ENCODE results near the gene GDA.
A peak's percentile ranks its signal among the peaks of the same experiment; 100 is the strongest.

GDA gene

DNA sequence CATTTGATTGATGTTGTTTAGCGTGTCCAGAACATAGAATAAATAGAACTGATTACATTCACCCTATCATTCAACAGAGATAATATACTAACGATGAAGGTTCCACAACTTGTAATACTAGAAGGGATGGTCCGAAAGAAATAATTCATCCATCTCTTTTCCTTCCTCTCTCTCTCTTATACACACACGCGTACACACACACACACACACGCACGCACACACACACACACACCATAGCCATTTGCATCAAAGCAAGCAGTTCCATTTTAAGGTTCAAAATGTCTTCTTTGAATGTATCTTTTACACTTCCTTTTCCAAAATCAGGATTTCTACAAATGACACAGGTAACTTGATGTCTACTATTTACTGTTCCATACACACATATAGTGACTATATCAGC is 887 bp downstream of the GDA start:
- DNase-seq, result no peak

DNA sequence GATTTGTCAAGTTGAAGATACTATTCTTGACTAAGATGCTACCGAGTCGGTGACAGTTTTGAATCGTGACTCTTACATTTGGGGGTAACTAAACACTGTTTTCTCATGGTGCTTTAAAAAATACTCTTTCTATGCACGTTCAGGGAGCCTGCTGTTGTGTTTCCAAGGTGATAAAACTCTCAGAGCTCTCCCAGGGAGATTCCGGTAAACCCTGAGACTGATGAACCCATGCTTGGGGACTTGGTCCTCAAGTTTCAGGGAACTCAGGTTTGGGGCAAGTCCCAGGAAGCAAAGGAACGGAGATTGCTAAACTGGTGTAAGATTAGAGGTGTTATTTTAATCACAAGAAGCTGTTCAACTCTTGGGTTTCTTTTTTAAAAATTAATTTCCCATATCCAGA is 1.4 kb downstream of the GDA start:
- no peak for DNase-seq

DNA sequence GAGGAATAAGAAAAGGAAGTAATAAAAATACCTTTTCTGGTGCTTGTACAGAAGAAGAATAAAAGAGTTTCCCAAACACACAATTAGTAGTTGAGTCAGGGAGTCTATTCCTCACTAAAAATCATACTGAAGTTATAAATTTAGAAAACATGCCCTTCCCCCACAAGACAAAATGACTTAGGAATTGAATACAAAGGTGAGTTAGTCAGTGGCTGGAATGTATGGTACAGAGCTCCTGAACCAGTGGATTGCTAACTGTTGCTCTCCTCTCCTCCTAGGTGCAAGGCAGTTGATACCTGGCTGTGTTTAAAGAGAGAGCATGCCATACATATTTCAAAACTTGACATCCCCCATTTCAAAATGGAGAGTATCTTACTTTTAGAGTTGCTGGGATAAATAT is 1.9 kb downstream of the GDA start:
- no peak for DNase-seq

GRCh38 chr9:72154468-72155285 is 5.4 kb downstream of the GDA start:
- DNase-seq, result no peak

DNA sequence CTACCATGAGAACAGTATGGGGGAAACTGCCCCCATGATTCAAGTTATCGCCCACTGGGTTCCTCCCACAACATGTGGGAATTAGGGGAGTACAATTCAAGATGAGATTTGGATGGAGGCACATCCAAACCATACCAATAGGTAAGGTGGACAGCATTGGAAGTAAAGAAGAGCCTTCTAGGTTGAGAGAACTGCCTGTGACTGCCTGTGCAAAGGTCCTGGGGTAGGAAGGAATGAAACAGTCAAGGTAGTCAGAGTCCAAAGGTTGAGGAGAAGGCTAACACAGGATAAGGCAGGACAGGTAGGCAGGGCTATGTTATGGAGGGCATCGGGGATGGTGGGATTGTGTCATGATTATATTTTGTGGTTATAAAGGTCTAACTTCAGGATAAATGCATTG is 6.1 kb downstream of the GDA start:
- DNase-seq, result no peak

DNA sequence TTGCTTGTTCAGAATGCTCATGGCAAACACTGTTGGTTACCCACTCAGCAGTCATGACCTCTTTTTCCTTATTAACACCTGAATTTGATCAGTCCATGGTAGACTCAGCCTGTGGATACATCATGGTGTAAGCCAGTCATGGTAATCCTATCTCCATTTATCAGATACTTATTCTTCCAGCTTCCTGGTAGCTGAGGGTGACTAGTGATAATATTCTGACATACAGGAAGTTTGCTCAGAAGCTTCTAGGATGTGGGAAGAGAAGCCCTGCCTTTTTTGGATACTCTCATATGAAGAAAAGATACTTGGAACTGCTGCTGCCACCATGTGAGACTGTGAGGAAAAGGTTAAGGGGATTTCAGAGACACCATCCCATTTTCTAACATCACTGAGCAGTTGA is 7.3 kb downstream of the GDA start:
- no peak for DNase-seq

GRCh38 chr9:72158680-72159079 is 9.4 kb downstream of the GDA start:
- DNase-seq, result no peak

DNA sequence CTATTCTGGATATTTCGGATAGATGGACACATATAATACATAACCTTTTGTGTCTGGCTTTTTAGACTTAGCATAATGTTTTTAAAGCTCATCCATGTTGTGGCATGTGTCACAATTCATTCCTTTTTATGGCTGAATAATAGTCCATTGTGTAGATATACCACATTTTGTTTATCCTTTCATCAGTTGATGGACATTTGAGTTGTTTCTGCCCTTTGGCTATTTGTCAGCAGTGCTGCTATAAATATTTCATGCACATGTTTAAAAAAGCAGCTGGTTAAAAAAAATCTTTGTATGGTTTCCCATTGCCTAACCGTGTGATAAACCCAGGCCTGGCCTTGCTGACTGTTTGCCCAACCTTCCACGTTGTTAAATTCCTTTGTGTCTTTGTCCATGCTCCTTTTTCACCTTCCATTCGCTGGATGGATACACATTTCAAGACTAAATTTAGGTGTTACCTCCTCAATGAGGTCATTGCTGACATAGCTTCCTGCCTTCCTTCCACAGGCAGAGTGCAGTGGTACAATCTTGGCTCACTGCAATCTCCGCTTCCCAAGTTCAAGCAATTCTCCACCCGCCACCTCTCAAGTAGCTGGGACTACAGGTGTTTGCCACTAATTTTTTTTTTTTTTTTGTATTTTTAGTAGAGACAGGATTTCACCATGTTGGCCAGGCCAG is 11.3 kb downstream of the GDA start:
- no peak for DNase-seq

DNA sequence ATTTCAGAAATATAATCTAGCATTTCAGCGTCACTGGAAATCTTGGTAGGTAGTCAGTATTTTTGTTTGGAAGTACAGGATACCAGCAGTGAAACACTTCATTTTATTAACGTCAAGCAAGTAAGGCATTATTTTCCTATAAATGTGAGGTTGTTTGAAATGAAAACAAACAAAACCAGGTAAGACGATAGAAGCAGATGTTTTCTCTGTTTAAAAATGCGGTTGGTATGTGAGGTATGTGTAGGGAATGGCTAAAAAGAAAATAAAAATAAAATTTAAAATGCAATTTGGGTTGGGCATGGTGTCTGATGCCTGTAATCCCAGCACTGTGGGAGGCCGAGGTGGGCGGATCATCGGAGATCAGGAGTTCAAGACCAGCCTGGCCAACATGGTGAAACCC is 16.1 kb downstream of the GDA start:
- DNase-seq, result no peak

GRCh38 chr9:72165821-72166547 is 16.7 kb downstream of the GDA start:
- DNase-seq, result no peak

DNA sequence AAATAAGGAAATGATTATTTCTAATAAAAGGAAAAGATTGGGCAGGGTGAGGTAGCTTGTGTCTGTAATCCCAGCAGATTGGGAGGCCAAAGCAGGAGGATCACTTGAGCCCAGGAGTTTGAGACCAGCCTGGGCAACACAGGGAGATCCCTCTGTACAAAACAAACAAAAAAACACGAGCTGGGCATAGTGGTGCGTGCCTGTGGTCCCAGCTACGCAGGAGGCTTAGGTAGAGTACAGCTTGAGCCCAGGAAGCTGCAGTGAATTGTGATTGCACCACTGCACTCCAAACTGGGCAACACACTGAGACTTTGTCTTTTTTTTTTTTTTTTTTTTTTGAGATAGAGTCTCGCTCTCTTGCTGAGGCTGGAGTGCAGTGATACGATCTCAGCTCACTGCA is 18.8 kb downstream of the GDA start:
- no peak for DNase-seq

DNA sequence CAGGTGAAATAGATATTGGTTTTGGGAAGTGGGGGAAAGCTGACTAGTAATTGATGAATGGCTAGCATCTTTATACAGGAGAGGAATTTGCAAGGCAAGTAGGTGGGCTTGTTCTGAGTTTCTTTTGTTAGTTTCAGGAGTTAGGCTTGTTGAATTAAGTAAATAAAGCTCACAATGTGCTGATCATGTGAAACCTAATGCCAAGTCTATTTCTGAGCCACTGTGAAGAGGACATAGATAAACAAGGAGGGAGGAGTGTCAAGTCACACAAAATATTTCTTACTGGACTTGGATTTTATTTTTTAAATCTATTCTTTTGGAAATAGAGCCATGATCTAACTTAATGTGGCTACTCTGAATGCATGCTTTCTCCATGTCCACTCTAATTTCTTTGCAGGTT is 19.9 kb downstream of the GDA start:
- no peak for DNase-seq

- no peak for DNase-seq
Observed at GRCh38 chr9:72173080-72173479, 23.8 kb downstream of the GDA start.

- no peak for DNase-seq
Observed at GRCh38 chr9:72185561-72185960, 36.3 kb downstream of the GDA start.

DNA sequence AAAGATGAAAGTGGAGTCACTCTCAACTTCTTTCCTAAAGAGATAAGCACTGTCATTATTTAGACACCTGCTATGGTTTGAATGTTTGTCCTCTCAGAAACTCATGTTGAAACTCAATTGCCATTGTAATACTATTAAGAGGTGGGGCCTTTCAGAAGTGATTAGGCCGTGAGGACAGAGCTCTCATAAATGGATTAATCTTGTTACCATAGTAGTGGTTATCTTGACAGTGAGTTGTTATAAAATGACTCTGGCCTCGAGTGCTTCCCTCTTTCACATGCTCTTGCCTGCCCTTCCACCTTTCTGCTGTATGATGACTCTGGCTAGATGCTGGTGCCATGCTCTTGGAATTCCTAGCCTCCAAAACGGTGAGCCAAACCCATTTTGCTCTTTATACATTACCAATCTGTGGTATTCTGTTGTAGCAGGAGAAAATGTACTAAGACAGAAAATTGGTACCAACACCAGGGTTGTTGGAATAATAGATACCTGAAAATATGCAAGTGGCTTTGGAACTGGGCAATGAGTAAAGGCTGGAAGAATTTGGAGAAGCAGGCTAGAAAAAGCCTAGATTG is 38.0 kb downstream of the GDA start:
- DNase-seq, result no peak

DNA sequence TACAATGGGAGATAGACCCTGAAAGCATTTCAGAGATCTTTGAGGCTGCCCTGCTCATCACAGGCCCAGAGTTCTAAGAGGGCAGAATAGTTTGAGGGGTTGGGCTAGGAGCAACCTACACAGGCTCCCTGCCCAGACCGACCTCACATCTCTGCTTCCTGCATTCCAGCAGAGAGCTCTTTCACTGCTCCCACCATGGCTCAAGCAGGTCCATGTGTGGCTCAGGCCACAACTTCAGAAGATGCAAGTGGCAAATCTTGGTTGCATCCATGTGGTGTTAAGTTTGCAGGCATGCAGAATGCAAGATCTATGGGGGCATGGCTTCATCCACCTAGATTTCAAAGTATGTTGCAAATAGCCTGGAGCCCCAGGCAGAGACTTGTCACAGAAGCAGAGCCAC is 39.0 kb downstream of the GDA start:
- DNase-seq, result no peak

- no peak for DNase-seq
Observed at GRCh38 chr9:72193478-72193881, 44.2 kb downstream of the GDA start.

DNA sequence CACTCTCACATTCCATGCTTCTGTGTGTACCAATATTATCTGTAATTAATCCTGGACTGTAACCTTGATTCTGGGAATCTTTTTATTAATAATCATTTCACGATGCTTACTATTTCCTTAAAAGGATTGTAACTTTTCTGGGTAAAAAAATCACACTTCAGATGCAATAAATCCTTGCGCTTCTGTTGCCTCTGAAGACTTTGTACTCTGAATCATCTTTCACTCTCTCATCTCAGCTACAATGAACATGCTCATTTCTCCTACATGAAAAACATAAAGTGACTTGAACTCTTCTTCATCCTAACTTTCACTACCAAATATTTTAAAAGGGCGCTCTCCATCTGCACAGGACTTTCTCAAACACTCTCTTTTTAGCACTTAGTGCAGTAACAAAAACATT is 50.0 kb downstream of the GDA start:
- no peak for DNase-seq

DNA sequence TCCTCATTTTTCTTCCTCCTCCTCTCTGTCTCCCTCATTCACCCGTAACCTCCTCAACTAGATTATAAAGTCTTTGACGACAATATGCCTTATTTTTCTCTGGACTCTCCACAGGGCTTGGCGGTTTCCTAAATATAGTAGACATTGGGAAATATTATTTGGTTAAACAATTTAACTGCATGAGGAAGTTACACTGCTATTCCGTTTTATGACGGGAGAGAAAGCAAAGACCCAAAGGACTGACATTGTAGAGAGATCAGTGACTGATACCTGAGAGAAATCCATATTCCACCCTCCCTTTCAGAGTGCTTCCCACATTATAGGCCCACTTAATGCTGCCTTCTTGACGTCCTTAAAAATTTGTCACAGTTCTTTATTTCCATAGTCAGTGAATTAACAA is 51.2 kb downstream of the GDA start:
- no peak for DNase-seq

- no peak for DNase-seq
Observed at GRCh38 chr9:72202009-72202408, 52.8 kb downstream of the GDA start.

DNA sequence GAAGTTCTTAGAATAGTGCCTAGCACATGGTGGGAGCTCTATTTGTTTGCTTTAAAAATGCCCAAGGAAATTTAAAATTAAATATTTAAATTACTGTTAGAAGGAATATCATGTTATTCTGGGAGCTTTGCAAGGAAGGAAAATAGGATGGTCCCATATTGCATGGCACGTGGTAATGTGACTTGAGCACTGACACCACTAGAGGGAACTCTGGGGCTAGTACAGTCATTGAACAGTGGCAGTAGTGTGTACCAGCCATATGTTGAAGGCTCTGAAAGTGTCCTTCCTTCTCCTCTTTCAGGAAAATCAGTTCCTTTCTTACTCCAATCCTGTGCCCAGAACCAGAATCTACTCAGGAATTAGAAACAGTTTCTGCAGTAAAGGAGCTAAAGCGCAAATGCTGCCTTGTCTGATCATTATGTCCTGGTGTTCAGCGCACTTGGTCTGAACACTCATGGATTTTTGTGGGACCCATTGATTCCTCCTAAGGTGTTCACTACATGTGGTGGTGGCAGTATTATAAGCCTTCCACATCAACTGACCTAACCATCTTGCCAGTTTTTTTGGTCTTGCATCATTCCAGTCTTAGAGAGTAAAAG is 54.1 kb downstream of the GDA start:
- peak in 4 of 51 donors; percentile 0 to 12 (median 1) for DNase-seq

DNA sequence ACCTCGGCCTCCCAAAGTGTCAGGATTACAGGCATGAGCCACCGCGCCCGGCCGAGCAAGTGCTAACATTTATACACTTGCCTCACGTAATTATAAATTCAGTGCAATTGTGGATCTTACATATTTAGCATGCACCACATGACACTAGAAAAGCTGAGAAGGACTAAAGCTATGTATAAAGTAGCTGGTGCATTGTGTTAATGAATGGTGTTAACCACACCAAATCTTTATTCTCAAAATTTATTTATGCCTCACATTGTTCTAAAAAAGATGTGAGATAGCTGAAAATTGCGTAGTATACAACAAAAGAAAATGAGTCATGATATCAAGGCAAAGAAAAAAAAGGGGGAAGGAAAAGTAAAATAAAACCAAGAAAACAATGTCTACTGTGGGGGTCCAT is 54.8 kb downstream of the GDA start:
- DNase-seq, result no peak
